Subcutaneous abdominal adipose tissue (tissue), 5 donors: ENCODE data around the gene KLHL29.

Experiments
- H3K27ac ChIP-seq: one replicate; pipeline ENCODE4 v1.7.0; 2013; ENCODE audit warnings: low read depth, mild to moderate bottlenecking, inconsistent platforms, low read length, moderate library complexity
- H3K27me3 ChIP-seq, 5 donors: one replicate each; pipeline ENCODE4 v1.7.0; 2013; ENCODE audit warnings: low read length in 5 of 5, inconsistent platforms in 1 of 5; ENCODE audit not compliant: control insufficient read depth in 5 of 5, insufficient read depth in 4 of 5
- H3K36me3 ChIP-seq, 5 donors: one replicate each; pipeline ENCODE4 v1.7.0; 2013; ENCODE audit warnings: low read length in 5 of 5; ENCODE audit not compliant: control insufficient read depth in 5 of 5, insufficient read depth in 5 of 5
- H3K4me1 ChIP-seq, 5 donors: one replicate each; pipeline ENCODE4 v1.7.0; 2013; ENCODE audit warnings: low read length in 5 of 5, mild to moderate bottlenecking in 3 of 5, moderate library complexity in 1 of 5; ENCODE audit not compliant: control insufficient read depth in 5 of 5, insufficient read depth in 5 of 5
- H3K4me3 ChIP-seq, 5 donors: one replicate each; pipeline ENCODE4 v1.7.0; 2013; ENCODE audit warnings: low read length in 5 of 5, low read depth in 1 of 5
- H3K9ac ChIP-seq, 5 donors: one replicate each; pipeline ENCODE4 v1.7.0; 2013; ENCODE audit warnings: low read length in 5 of 5, mild to moderate bottlenecking in 4 of 5, moderate library complexity in 3 of 5
- H3K9me3 ChIP-seq, 5 donors: one replicate each; pipeline ENCODE4 v1.7.0; 2013; ENCODE audit warnings: low read length in 5 of 5; ENCODE audit not compliant: control insufficient read depth in 5 of 5
- donor health status: healthy.
- donor health status: healthy.
- donor health status: healthy.
- donor health status: healthy.
- donor health status: healthy.

The KLHL29 gene

GRCh38 chr2:23435250-23436035 is 50.5 kb downstream of the KLHL29 start:
- Histone ChIP-seq H3K36me3 (no peaks in the 10 kb centered on the region), H3K9me3 (peaks cover 0 to 3% (median 0%) of the 10 kb centered on the region in 5 donors), H3K4me3 (no peak overlapping the region), H3K27ac (no peak overlapping the region), H3K27me3 (no peaks in the 10 kb centered on the region), H3K9ac (no peak overlapping the region), H3K4me1 (peaks cover 0 to 9% (median 7%) of the 10 kb centered on the region in 5 donors)

- H3K27me3 ChIP-seq = no peaks in the 10 kb centered on the region
- no peak overlapping the region for H3K27ac ChIP-seq
- H3K4me1 ChIP-seq = peaks cover 0 to 9% (median 7%) of the 10 kb centered on the region in 5 donors
- no peak overlapping the region for H3K4me3 ChIP-seq
- H3K9me3 ChIP-seq = peaks cover 1 to 4% (median 2%) of the 10 kb centered on the region in 5 donors
- no peaks in the 10 kb centered on the region for H3K36me3 ChIP-seq
- H3K9ac ChIP-seq = no peak overlapping the region
Observed at GRCh38 chr2:23436346-23437098, 51.5 kb downstream of the KLHL29 start.

GRCh38 chr2:23441414-23441813 is 56.4 kb downstream of the KLHL29 start:
- H3K4me3 ChIP-seq = no peak overlapping the region
- H3K9me3 ChIP-seq = peaks cover 2 to 13% (median 6%) of the 10 kb centered on the region in 5 donors
- H3K36me3 ChIP-seq = no peaks in the 10 kb centered on the region
- no peak overlapping the region for H3K9ac ChIP-seq
- H3K27ac ChIP-seq = no peak overlapping the region
- H3K27me3 ChIP-seq = no peaks in the 10 kb centered on the region
- H3K4me1 ChIP-seq = peaks cover 0 to 6% (median 4%) of the 10 kb centered on the region in 5 donors

GRCh38 chr2:23445450-23445868 is 60.5 kb downstream of the KLHL29 start:
- H3K27me3 ChIP-seq = no peaks in the 10 kb centered on the region
- peaks cover 0 to 11% (median 5%) of the 10 kb centered on the region in 5 donors for H3K4me1 ChIP-seq
- H3K36me3 ChIP-seq = no peaks in the 10 kb centered on the region
- H3K9ac ChIP-seq = no peak overlapping the region
- no peak overlapping the region for H3K4me3 ChIP-seq
- no peak overlapping the region for H3K27ac ChIP-seq
- peaks cover 2 to 12% (median 6%) of the 10 kb centered on the region in 5 donors for H3K9me3 ChIP-seq

- no peak overlapping the region for H3K9ac ChIP-seq
- H3K4me1 ChIP-seq = peaks cover 0 to 12% (median 5%) of the 10 kb centered on the region in 5 donors
- peaks cover 0 to 6% (median 0%) of the 10 kb centered on the region in 5 donors for H3K9me3 ChIP-seq
- H3K27ac ChIP-seq = no peak overlapping the region
- H3K4me3 ChIP-seq = no peak overlapping the region
- no peaks in the 10 kb centered on the region for H3K36me3 ChIP-seq
- no peaks in the 10 kb centered on the region for H3K27me3 ChIP-seq
Observed at GRCh38 chr2:23446916-23447315, 61.9 kb downstream of the KLHL29 start.

GRCh38 chr2:23447405-23447804 is 62.4 kb downstream of the KLHL29 start:
- H3K4me3 ChIP-seq = no peak overlapping the region
- H3K9ac ChIP-seq = no peak overlapping the region

GRCh38 chr2:23448906-23449305 is 63.9 kb downstream of the KLHL29 start:
- H3K27ac ChIP-seq = no peak overlapping the region
- no peaks in the 10 kb centered on the region for H3K9me3 ChIP-seq
- H3K4me3 ChIP-seq = no peak overlapping the region
- no peaks in the 10 kb centered on the region for H3K36me3 ChIP-seq
- no peaks in the 10 kb centered on the region for H3K27me3 ChIP-seq
- H3K9ac ChIP-seq = no peak overlapping the region
- H3K4me1 ChIP-seq = peaks cover 0 to 14% (median 7%) of the 10 kb centered on the region in 5 donors

More at GRCh38 chr2:23447405-23447804, 62.4 kb downstream of the KLHL29 start:
- peaks cover 0 to 12% (median 5%) of the 10 kb centered on the region in 5 donors for H3K4me1 ChIP-seq
- H3K27ac ChIP-seq = no peak overlapping the region
- no peaks in the 10 kb centered on the region for H3K27me3 ChIP-seq
- no peaks in the 10 kb centered on the region for H3K36me3 ChIP-seq
- H3K9me3 ChIP-seq = peaks cover 0 to 3% (median 0%) of the 10 kb centered on the region in 5 donors

- Histone ChIP-seq H3K27ac (no peak overlapping the region), H3K9me3 (no peaks in the 10 kb centered on the region), H3K9ac (no peak overlapping the region), H3K36me3 (no peaks in the 10 kb centered on the region), H3K4me1 (peaks cover 0 to 14% (median 7%) of the 10 kb centered on the region in 5 donors), H3K27me3 (no peaks in the 10 kb centered on the region), H3K4me3 (no peak overlapping the region)
Observed at GRCh38 chr2:23449413-23449812, 64.4 kb downstream of the KLHL29 start.

GRCh38 chr2:23449831-23450331 is 64.9 kb downstream of the KLHL29 start:
- Histone ChIP-seq H3K27me3 (no peaks in the 10 kb centered on the region), H3K4me3 (no peak overlapping the region), H3K27ac (no peak overlapping the region), H3K36me3 (no peaks in the 10 kb centered on the region), H3K9ac (no peak overlapping the region), H3K4me1 (peaks cover 0 to 18% (median 10%) of the 10 kb centered on the region in 5 donors), H3K9me3 (no peaks in the 10 kb centered on the region)

- Histone ChIP-seq H3K9ac (no peak overlapping the region), H3K36me3 (no peaks in the 10 kb centered on the region), H3K9me3 (no peaks in the 10 kb centered on the region), H3K4me1 (peaks cover 0 to 18% (median 11%) of the 10 kb centered on the region in 5 donors), H3K27ac (no peak overlapping the region), H3K27me3 (no peaks in the 10 kb centered on the region), H3K4me3 (no peak overlapping the region)
Observed at GRCh38 chr2:23452372-23452771, 67.4 kb downstream of the KLHL29 start.
